Ishikawa (cell line): ENCODE measurements around the gene CACNB2.

Experiments used
- CEBPB ChIP-seq: IDR thresholded peaks from 2 replicates; pipeline ENCODE4 v1.6.1; 2012
- CREB1 ChIP-seq: IDR thresholded peaks from 2 replicates; pipeline ENCODE4 v1.6.1; 2012; ENCODE audit warnings: low read depth
- EP300 ChIP-seq: IDR thresholded peaks from 2 replicates; pipeline ENCODE4 v1.6.1; 2012; ENCODE audit warnings: borderline replicate concordance
- FOXM1 ChIP-seq: IDR thresholded peaks from 2 replicates; pipeline ENCODE4 v1.6.1; 2012; ENCODE audit warnings: low read depth, borderline replicate concordance
- MAX ChIP-seq: IDR thresholded peaks from 2 replicates; pipeline ENCODE4 v1.6.1; 2012
- NFIC ChIP-seq: IDR thresholded peaks from 2 replicates; pipeline ENCODE4 v1.6.1; 2012
- RAD21 ChIP-seq: IDR thresholded peaks from 2 replicates; pipeline ENCODE4 v1.6.1; 2012; ENCODE audit warnings: low read depth
- REST ChIP-seq: IDR thresholded peaks from 2 replicates; pipeline ENCODE4 v1.6.1; 2012; ENCODE audit warnings: low read depth, mild to moderate bottlenecking
- TAF1 ChIP-seq: IDR thresholded peaks from 2 replicates; pipeline ENCODE4 v1.6.1; 2012; ENCODE audit warnings: low read depth, mild to moderate bottlenecking
- TCF12 ChIP-seq: IDR thresholded peaks from 2 replicates; pipeline ENCODE4 v1.6.1; 2012; ENCODE audit warnings: low read depth
- TEAD4 ChIP-seq: IDR thresholded peaks from 2 replicates; pipeline ENCODE4 v1.6.1; 2012
- USF1 ChIP-seq: IDR thresholded peaks from 2 replicates; pipeline ENCODE4 v1.6.1; 2012
- YY1 ChIP-seq: IDR thresholded peaks from 2 replicates; pipeline ENCODE4 v1.6.1; 2012; ENCODE audit warnings: low read depth
- ZBTB7A ChIP-seq: IDR thresholded peaks from 2 replicates; pipeline ENCODE4 v1.6.1; 2012; ENCODE audit warnings: low read depth

GRCh38 chr10:18157881-18158280 is 17.7 kb downstream of the CACNB2 start:
- no peak for TF ChIP-seq REST
- TF ChIP-seq YY1: no peak
- no peak for TF ChIP-seq EP300
- TF ChIP-seq ZBTB7A: no peak
- no peak for TF ChIP-seq USF1
- TF ChIP-seq TAF1: no peak
- TF ChIP-seq CEBPB: no peak
- TF ChIP-seq FOXM1: no peak
- no peak for TF ChIP-seq TEAD4
- TF ChIP-seq CREB1: no peak
- no peak for TF ChIP-seq NFIC
- TF ChIP-seq RAD21: no peak
- no peak for TF ChIP-seq MAX
- TF ChIP-seq TCF12: no peak
